ENCODE data around the gene AGAP3.

AGAP3 gene

DNA sequence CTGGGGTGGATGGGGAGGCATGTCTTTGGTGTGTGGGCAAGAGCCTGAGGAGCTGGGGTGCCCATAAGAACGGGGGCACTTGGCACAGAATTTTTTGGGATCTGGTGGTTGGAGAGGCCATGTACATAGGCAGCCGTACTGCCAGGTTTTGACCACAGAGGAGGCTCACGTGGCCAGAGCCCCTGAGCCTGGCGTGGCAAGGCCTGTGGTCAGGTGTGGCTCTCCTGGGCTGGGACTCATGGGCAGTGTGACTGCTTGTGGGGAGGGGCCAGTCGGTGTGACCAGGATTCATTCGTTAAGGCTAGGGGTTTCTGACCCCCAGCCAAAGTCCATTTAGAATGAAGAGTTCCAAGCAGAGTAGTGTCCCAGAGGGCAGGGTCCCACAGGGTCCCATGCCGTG lies 38.2 kb downstream of the AGAP3 start:
- no peak for DNase-seq (ENCODE audit: low spot score)

DNA sequence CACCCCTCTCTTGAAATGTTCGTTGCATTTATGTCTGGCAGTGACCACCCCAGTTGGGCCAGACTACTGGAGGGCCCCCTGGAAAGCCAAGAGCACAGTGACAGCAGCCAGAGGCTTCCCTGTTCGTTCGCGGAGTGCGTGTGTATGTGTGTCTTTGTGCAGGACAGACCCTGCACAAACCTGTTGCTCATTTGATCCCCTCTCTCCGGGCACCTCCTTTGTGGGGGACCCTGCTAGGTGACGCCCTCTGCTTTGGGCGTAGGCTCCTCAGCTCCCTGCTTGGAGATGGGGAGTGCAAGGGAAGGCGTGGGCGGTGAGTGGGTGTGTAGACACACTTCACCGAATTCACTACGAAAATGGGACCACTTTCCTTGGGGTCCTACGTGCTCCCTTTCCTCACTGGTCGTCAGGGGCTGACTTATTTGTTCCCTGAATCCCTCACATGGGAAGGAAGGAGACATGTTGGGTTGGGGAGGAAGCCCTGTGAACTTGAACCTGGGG lies 38.7 kb downstream of the AGAP3 start:
- no peak for DNase-seq (ENCODE audit: low spot score)

DNA sequence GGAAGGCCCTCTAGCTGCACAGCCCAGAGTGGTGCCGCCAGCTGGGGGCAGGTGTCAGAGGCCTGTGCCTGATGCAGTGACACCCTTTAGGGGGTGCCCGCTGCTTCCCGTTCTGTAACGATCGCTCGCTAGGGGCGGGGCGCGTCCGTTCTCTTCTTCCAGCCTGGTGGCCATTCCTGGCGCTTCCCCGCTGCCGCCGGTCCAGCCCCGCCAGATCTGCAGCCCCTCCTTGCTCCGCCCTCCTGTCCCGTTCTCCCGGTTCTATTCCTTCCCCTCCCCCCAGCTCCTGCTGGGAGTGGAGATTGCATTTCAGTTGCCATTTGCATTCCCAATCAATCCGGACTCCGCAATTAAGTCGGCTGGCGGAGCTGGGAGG lies 39.2 kb downstream of the AGAP3 start:
- no peak for DNase-seq (ENCODE audit: low spot score)

DNA sequence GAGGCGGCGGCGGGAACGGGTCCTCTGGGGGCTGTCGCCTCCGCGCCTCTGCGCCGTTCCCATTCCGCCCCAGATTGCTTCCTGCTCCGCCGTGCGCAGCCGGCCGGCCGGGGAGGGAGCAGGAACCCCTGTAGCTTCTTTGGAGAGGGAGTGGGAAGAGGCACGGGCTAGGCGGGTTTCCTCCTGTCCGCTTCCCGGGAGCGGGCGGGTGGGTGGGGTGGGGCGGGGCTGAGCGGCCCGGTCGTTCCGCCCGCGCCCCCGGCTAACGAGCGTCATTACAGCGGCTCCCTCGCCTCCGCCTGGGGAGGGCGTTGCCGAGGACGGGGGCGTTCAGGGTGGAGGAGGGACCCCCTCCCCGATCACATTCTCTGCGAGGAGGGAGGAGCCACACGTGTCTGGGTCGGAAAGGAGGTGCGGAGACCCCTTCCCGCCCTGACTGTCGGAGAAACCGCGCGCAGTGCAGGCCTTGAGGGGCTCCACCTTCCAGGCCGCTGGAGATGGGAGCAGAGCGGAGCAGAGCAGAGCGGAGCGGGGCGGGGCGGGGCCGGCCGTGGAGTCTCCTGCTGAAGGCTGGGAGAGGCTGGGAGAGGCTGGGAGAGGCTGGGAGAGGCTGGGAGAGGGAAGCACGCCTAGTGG lies 39.7 kb downstream of the AGAP3 start:
- DNase-seq (ENCODE audit: low spot score), result no peak

DNA sequence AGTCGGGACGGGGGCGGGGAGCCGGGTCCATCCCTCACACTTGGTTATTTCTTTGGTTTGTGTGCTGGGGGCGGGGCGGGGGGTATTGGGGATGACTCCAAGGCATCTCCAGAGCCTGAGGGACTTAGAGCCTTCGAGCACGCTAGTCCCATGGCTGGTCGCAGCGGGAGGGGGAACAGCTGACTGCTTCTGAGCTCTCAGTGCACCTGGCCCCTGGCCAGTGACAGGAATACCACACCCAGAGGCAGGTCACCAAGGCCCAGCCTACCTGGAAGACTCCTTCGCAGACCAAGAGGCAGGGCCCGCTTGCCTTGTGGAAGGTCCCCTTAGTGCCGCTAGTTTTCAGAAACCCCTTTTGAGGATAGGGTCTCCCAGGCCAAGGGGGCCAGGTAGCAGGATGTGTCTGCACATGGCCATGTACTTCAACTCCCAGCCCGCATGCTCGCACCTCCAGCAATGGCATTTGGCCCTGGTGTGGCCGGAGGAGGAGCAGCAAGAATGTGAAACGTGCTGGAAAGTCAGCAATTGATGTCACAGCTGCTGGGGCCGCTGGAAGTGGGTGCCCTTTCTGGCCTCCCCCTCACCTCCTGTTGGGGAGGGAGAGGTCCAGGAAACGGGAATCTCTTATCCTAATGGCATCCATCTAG lies 40.3 kb downstream of the AGAP3 start:
- DNase-seq (ENCODE audit: low spot score), result no peak

DNA sequence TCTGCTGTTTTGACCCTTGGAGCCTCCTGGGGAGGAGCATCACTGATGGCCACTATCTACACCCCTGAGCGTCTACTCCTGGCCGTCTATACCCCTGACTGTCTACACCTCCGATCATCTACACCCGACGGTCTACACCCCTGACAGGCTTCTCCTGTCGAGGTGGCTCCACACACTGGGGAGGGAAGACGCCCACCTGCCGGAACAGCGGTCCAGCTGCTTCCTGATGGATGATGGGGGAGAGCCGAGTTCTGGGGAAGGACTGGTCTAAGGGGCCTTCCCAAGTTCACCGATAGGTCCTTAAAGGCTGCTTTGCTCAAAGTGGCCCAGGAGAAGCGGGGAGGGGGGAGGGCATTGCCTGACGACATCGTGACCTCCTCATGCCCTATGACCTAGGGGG lies 41.9 kb downstream of the AGAP3 start:
- DNase-seq (ENCODE audit: low spot score), result no peak

DNA sequence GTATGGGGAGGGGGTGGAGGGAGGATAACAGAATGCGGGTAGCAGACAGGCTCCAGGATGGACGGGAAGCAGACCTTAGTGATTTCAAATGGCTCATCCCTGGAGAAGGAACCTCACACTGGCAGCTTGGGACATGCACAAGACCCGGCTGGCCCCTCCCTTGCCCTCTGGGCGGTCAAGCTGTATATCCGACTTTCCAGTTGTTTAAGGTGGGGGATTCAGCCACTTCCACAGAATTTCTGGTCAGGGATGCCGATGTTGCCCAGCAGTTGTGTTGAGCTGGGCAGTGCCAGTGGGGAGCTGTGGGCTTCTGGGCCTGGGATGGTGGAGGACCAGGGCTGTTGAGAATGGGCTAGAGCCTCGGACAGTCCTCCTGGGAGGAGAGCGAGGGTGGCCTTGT lies 42.4 kb downstream of the AGAP3 start:
- DNase-seq (ENCODE audit: low spot score), result no peak

DNA sequence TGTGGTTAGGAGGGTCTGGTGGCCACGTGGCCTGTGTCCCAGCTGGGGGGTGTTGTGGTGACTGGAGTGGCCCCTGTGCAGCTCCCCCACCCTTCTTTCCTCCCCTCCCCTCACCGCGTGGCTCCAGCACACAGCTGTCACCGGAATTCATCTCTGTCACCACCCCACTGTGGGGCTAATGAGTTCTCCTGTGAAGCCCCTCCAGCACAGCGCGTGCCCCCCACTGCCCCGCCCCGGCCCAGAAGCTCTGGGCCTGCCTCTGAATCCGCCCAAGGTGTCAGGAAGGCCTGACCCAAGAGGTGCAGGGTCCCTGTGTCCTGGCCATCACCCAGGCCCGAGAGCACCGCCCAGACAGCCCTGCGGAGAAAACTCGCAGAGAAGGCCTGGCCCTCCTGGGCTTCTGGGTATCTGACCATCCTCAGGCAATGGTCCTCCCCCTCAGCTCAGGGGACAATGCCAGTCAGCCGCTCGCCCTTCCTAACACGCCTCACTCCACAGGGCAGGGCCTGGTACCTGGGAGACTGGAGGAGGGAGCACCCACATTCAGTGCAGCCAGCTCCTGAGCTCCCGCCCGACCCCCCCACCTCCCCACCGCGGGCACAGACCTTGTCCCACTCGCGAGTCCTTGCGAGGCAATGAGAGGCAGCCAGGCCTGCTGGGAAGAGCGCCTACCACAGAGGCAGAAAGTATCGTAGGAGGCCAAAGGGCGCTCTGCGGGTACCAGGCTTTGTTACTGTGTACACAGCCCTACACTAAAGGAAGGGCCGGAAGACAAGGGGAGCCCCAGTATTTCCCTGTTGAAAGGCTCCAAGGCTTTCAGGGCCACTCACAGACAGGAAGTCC lies 43.1 kb downstream of the AGAP3 start:
- DNase-seq (ENCODE audit: low spot score), result no peak

DNA sequence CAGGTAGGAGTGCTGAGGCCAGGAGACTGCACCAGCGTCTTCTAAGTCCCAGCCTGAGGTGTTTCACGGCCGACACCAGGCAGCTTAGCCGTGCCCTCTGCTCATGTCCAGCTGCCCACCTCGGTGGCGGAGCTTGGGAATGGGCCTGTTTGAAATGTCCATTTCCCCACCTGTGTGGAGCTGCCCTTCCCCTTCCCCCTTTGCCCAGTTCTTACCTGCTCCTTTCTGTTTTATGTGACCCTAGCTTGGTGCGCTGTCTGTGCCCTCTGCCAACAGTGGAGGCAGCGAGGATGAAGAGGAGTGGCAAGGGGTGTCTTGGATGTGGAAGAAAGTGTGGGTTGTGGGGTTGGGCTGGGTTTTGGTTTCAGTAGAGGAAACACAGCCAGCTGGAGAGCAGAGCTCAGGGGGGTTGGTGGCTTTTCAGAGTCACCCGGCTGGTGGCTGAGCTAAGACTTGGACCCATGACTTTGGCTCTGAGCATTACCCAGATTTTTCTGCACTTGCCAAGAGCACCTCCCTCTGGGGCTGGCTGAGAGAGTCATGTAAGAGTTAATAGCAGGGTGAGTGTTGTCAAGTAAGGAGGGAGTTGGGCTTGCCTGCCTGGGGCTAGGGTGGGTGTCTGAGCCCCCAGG lies 43.8 kb downstream of the AGAP3 start:
- no peak for DNase-seq (ENCODE audit: low spot score)

DNA sequence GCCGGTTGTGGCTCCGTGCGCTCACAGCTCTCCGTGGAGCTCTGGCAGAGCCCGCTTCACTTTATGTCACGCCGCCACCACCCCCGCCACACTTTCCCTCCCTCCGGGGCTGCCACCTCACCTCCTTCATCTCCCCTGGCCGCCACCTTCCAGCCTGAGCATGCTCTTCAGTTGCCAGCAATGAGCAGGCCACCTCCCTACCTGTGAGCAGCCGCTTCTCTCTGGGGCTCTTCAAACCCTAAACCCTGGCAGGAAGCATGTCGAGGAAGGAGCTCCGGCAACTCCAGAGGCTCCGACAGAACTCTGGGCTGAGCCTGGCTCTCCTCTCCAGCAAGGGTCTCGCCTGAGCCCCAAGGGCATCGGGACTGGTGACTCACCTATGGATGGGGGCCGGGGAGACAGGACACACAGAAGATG lies 44.5 kb downstream of the AGAP3 start:
- no peak for DNase-seq (ENCODE audit: low spot score)

DNA sequence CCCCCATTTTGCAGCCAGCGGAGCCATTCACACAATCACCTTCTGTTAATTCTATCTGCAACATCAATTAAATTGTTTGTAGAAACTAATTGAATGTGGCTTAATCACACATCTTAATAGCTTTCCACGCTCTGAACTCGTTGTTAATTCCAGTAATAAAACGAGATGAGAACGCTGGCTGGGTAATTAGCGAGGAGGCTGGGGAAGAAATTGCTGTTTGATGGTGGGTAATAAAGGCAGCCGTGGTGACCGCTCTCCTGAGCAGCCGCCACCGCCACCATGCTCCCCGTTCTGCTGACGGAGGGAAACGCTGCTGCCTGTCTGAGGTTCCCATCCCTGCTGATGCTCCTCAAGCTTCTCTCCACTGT lies 44.9 kb downstream of the AGAP3 start:
- no peak for DNase-seq (ENCODE audit: low spot score)

DNA sequence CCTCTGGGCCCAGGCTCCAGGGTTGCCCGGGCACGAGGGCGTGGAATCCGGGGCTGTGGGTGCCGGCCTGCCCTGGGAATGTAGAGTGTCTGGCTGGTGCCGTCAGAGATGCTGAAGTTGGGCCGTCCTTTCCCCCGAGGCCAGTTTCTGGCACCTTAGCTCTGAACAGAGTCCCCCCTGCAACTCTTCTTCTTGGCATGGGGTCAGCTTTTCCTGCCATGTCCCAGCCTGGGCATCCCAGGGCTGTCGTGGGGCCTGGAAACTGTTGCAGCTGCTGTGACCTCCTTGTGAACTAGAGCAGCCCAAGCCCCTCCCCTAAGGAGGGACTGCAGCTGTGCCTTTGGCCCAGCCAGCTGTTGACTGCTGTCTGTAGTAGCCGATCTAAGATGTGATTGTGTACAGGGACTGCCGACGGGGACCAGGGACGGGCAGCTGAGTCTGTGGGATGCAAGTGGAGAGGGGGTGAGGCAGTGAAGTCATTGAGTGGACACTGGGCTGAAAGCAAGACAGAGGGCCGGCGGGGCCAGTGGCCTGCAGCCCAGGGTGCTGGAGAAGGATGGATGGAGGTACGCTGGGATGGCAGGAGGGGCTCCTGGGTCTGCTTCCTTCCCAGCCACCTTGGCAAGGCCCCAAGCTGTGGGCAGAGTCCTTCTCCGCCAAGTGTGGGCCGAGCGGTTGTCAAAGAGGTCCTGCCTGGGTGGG lies 45.5 kb downstream of the AGAP3 start:
- DNase-seq (ENCODE audit: low spot score), result no peak

DNA sequence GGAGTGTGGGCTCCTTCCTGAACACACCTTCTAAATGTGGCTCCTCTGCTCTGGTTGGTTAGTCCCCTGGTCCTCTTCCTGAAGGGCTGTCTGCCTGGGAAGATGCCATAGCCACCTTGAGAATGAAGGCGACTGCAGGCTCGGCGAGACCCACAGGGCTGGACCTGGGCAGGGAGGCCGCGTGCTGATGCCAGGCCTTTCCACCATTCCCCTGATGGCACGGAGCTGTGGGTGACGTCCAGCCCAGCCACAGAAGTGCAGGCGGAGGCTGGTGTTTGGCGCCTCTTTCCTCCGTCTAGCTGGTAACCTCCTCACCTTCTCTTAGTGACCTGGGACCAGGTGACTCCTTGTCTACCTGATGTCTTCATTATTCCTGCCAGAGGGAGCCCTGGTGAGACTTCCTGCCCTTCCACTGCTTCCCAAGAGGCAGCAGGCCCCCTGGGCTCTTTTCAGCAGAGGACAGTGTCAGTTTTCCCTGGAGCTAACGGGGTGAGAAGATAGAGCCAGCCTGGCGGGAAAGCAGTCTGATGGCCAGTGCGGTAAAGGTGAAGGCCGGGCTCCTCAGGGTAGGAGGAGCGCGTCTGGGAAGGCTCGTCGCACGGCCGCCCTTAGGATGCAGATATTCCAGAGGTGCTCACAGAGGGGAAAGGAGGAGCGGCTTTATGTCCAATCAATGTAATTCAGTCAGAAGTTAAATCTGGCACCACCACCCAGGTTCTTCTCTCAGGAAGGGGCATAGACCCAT lies 46.4 kb downstream of the AGAP3 start:
- DNase-seq (ENCODE audit: low spot score), result no peak

DNA sequence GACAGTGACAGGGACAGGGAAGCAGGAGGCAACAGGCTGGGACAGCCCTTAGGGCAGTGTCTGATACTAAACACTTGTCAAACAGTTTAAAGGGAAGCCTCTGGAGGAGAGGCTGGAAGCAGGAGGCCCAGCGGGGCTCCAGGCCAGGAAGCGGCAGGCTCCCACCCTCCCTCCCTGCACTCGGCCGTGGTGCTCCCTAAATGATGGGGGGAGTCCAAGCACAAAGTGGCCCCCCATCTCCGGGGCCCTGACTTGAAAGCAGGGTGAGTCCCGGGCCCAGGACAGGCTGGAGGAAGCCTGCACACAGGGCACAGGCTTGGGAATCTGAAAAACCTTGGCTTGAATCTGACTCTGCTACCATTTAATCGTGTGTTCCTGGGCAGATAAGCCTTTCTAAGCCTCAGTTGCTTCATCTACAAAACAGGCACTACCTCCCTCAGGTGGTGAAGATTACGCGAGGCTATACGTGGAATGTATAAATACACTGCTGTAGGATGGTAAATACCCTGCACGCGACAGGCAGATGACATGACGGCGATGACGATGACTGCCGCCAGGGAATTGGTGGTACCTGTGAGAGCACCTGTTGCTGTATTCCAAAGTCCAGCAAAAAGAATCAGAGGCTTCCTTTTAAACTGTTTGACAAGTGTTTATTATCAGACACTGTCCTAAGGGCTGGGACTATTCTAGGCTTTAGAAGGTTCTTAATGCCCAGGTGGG lies 47.2 kb downstream of the AGAP3 start:
- no peak for DNase-seq (ENCODE audit: low spot score)

DNA sequence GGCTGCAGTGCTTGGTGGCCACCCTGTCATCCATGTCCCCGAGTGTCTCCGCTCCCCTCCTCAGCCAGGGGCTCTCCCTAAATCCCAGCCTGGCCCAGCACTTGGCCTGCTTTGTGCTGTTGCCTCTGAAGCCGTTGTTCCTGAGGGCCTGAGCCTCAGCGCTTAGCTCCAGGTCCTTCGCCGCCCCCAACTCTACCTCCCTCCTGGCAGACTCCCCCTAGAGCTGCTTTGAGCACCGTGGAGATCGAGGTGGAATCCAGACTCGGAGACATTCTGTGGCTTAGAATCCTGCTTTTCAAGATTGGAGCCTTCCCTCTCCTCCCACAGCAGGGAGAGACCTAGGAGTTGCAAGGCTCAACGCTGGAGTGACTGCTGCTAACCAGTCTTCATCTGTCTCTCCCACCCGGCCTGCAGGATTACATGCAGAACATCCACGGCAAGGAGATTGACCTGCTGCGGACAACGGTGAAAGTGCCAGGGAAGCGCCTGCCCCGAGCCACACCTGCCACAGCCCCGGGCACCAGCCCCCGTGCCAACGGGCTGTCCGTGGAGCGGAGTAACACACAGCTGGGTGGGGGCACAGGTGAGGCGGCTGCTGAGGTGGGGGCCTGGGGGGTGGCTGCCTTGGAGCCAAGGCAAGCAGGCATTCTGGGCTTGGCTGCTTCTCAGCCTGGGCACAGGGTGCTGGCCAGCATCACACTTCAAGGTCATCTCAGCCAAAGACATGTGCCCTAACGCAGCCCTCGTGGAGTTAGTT lies 47.9 kb downstream of the AGAP3 start:
- no peak for DNase-seq (ENCODE audit: low spot score)

DNA sequence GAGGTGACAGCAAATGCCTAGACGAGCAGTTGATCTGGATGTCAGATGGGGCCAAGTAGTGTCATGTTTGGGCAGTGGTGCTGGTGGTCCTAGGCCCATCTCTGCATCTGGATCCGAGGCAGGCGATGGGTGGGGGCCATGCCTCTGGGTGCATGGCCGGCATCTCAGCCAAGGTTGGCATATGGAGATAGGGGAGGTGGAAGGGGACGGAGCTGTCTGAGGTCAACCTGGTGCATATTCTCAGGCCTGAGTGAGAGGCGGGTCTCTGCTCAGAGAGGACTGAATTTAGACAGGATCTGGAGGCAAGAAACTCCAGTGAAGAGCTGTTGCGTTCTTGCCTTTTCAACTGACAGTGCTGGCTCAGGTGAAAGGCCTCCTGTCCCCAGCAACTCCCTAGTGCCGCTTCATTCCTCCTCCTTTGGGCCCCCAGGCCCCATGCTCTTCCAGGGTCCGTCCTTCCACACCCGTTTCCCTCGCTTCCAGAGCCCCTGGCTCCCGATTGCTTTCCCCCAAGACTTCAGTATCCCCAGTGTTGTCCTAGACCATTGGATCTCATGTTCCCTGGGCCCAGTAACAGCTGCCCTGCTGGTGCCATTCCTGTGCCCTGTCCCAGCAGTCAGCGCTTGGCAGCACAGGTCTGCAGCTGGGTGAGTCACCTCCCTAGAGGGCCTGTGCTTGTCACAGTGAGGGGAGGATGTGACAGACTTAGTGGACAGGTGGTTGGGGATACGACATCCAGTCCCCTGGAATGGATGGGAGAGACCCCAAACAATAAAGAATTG lies 48.7 kb downstream of the AGAP3 start:
- no peak for DNase-seq (ENCODE audit: low spot score)

DNA sequence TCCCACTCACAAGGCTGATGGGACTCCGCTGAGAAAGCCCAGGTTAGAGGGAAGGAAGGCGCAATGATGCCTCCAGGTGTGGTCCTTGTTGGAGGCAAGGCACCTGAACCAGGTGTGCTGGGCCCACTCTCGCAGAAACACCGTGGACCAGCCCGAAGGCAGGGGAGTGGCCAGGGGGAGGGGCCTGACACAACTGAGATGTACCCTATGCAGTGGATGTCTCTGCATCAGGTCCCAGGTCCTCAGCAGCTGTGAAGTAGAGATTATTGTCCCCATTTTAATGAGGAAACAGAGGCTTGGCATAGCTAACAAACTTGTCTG lies 49.2 kb downstream of the AGAP3 start:
- no peak for DNase-seq (ENCODE audit: low spot score)

DNA sequence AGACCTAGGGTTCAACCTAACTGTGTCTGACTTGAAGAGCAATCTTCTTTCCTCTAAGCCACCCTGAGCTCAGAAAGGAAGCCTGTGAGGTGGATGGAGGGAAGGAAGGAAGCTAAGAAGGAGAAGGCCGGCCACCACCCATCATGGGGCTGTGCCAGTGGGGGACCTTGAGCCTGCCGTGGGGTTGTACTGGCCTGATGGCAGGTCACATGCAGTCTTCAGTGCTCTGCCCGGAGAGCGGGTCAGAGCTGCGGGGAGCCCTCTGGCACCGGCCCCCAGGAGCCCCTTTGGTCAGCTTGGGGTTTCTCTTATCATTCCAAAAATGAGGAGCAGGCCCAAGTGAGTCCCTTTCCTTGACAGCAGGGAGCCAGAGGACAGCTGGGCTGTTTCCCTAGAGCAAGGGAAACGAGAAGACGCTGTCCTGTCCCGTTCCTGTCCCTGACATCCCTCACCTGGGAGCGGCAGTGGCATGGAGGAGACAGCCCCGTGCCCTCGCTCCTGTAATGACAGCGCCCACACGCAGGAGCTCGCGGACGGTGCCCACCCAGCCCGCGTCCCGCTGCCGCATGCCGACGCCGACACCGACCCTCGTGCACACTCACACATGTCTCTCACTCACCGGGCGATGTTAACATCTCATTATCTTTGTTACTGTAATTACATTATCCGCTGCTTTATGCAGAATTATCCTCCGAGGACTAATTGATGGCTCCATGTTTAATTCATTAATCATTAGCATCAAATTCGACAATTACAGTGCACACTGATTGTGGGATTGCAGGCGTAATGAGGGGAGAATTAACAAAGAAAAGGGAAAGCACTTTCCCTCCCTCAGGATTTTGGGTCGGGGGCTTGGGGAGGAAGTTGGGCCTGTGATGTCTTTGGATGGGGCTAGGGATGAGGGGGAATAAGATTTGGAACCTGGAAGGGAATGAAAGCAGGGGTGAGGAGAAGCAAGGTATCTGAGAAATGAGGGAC lies 49.9 kb downstream of the AGAP3 start:
- no peak for DNase-seq (ENCODE audit: low spot score)
